Endothelial cell (in vitro differentiated cells): Measurements from ENCODE around the gene BNIPL. TPM values are rescaled to one million over a fixed set of nuclear protein-coding genes. Genes with fewer than 3 reads are reported as not detected.

Source experiments
- DNase-seq: peaks from one replicate; pipeline ENCODE4 v3.0.0; 2021; ENCODE audit warnings: low spot score
- H3K27ac Mint-ChIP-seq: one replicate; pipeline ENCODE4 v1.8.0; 2021; ENCODE audit warnings: mixed read lengths, inconsistent platforms; ENCODE audit not compliant: unreplicated experiment
- H3K27me3 Mint-ChIP-seq: one replicate; pipeline ENCODE4 v1.8.0; 2021; ENCODE audit warnings: mild to moderate bottlenecking, moderate library complexity, mixed read lengths, inconsistent platforms; ENCODE audit not compliant: unreplicated experiment
- H3K36me3 Mint-ChIP-seq: one replicate; pipeline ENCODE4 v1.8.0; 2021; ENCODE audit warnings: mild to moderate bottlenecking, low read depth, mixed read lengths, inconsistent platforms; ENCODE audit not compliant: unreplicated experiment
- H3K4me1 Mint-ChIP-seq: one replicate; pipeline ENCODE4 v1.8.0; 2021; ENCODE audit warnings: mild to moderate bottlenecking, mixed read lengths, inconsistent platforms; ENCODE audit not compliant: unreplicated experiment
- H3K4me3 Mint-ChIP-seq: one replicate; pipeline ENCODE4 v1.8.0; 2021; ENCODE audit warnings: mild to moderate bottlenecking, mixed read lengths, inconsistent platforms; ENCODE audit not compliant: unreplicated experiment
- H3K9me3 Mint-ChIP-seq: one replicate; pipeline ENCODE4 v1.8.0; 2021; ENCODE audit warnings: mixed read lengths, inconsistent platforms; ENCODE audit not compliant: unreplicated experiment
- long read RNA-seq: library from polyadenylated mRNA; unstranded; transcript quantifications from one replicate; pipeline ENCODE4 v2.0.0, GENCODE V29; 2020; ENCODE audit not compliant: unreplicated experiment
- total RNA-seq: library from RNA; stranded (reverse); fragmentation: NEBNext Ultra II Directional; extraction: Animal tissue kit (Norgen Biotek cat#: 25700); gene quantifications from one replicate; pipeline ENCODE4 v1.2.1, GENCODE V29; 2021; ENCODE audit not compliant: unreplicated experiment
- TF ChIP-seq, protein P1 (sequence below): fragments of 200-600 bp; sonication (generic); IDR thresholded peaks from one replicate; pipeline ENCODE4 v1.5.0; 2021; ENCODE audit warnings: antibody characterized with exemption; ENCODE audit not compliant: unreplicated experiment

The BNIPL gene, protein sequence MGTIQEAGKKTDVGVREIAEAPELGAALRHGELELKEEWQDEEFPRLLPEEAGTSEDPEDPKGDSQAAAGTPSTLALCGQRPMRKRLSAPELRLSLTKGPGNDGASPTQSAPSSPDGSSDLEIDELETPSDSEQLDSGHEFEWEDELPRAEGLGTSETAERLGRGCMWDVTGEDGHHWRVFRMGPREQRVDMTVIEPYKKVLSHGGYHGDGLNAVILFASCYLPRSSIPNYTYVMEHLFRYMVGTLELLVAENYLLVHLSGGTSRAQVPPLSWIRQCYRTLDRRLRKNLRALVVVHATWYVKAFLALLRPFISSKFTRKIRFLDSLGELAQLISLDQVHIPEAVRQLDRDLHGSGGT
- total RNA-seq = 1.5 TPM
- long read RNA-seq = 0 reads

DNA sequence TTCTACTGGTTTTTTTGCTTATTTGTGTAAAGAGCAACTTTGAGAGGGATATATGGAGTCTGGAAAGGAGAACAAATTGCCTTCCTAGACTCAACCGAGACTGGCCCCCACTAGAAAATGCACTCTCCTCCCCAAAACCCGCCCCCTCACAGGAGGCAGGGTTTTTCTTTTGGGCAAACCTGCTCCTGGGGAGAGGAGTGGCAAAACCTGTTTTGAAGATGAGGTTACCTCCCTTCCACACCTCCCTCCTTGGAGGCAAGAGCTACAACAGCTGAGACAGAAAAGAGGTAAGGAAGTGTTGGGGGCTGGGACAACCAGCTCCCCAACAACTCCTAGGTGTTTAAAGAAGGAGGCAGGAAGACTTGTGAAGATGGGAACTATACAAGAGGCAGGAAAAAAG, at the start of gene BNIPL:
TSS of gene BNIPL (plus strand) at position 231 of the 400 bp plus-strand sequence. CDS start at position 371, 140 bp downstream.
- Mint-ChIP-seq H3K27me3 (no peaks in the 10 kb centered on the region), H3K4me1 (no peaks in the 10 kb centered on the region), H3K36me3 (peaks cover 21% of the 10 kb centered on the region), H3K9me3 (no peaks in the 10 kb centered on the region), H3K27ac (no peak within 1 kb of the TSS), H3K4me3 (no peak within 1 kb of the TSS)
- DNase-seq = no peak
- TF ChIP-seq, protein P1, sequence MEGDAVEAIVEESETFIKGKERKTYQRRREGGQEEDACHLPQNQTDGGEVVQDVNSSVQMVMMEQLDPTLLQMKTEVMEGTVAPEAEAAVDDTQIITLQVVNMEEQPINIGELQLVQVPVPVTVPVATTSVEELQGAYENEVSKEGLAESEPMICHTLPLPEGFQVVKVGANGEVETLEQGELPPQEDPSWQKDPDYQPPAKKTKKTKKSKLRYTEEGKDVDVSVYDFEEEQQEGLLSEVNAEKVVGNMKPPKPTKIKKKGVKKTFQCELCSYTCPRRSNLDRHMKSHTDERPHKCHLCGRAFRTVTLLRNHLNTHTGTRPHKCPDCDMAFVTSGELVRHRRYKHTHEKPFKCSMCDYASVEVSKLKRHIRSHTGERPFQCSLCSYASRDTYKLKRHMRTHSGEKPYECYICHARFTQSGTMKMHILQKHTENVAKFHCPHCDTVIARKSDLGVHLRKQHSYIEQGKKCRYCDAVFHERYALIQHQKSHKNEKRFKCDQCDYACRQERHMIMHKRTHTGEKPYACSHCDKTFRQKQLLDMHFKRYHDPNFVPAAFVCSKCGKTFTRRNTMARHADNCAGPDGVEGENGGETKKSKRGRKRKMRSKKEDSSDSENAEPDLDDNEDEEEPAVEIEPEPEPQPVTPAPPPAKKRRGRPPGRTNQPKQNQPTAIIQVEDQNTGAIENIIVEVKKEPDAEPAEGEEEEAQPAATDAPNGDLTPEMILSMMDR = no peak

DNA sequence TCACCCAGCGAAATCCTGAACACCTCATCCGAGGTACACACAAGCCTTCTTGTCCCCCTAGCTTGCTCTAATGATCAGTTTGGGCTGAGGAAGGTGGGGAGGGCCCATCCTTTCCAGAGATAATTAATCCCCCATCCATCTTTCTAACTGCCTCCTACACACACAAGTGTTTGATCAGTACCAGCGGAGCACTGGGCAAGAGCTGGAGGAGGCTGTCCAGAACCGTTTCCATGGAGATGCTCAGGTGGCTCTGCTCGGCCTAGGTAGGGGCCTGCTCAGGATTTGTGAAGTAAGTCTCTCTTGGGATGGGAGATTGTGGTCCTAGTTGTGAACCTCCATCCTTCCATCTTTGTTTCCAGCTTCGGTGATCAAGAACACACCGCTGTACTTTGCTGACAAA, 48.5 kb upstream of the BNIPL start:
- TF ChIP-seq, protein P1 = no peak
- no peak overlapping the region for H3K27ac Mint-ChIP-seq

DNA sequence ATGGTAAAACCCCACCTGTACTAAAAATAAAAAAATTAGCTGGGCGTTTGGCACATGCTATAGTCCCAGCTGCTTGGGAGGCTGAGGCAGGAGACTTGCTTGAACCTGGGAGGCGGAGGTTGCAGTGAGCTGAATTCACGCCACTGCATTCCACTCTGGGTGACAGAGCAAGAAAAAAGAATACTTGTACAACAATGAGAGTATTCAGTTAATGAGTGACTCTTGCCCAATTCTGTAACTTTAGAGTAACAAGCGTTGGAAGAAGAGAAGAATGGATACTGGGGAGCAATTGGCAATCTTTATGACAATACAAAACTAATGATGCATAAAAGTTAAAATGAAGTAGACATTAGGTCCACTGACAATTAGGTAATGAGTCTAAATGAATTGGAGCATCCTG, 43.8 kb upstream of the BNIPL start:
- Mint-ChIP-seq H3K4me3 (no peak overlapping the region), H3K27ac (no peak overlapping the region), H3K9me3 (no peaks in the 10 kb centered on the region), H3K4me1 (peaks cover 4% of the 10 kb centered on the region), H3K27me3 (no peaks in the 10 kb centered on the region), H3K36me3 (no peaks in the 10 kb centered on the region)
- TF ChIP-seq, protein P1 = no peak
- DNase-seq = no peak

More for the DNA sequence above, 48.5 kb upstream of the BNIPL start:
- Mint-ChIP-seq H3K27me3 (no peaks in the 10 kb centered on the region), H3K4me3 (no peak overlapping the region), H3K4me1 (peaks cover 4% of the 10 kb centered on the region), H3K9me3 (no peaks in the 10 kb centered on the region), H3K36me3 (no peaks in the 10 kb centered on the region)
- no peak for DNase-seq

DNA sequence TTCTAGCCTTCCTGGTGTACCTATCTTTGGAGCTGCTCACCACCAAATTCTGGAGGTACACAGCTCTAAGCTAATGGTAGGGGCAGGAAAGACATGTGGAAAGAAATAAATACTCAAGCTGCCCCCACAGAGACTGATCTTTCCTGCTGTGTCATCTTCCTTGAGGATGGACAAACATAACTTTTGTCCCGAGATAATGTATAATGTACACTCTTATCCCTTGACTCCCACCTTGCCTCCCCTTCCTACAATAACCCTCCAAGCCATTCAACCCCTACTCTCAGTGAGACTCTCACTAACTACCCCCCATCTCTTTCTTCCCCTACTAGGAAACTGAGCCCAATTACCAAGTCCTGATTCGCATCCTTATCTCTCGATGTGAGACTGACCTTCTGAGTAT, 42.1 kb upstream of the BNIPL start:
- DNase-seq = no peak
- Mint-ChIP-seq H3K4me3 (no peak overlapping the region), H3K4me1 (peaks cover 4% of the 10 kb centered on the region), H3K36me3 (peaks cover 6% of the 10 kb centered on the region), H3K27me3 (no peaks in the 10 kb centered on the region), H3K9me3 (no peaks in the 10 kb centered on the region), H3K27ac (peak overlapping the region; percentile 50)
- TF ChIP-seq, protein P1 = no peak

DNA sequence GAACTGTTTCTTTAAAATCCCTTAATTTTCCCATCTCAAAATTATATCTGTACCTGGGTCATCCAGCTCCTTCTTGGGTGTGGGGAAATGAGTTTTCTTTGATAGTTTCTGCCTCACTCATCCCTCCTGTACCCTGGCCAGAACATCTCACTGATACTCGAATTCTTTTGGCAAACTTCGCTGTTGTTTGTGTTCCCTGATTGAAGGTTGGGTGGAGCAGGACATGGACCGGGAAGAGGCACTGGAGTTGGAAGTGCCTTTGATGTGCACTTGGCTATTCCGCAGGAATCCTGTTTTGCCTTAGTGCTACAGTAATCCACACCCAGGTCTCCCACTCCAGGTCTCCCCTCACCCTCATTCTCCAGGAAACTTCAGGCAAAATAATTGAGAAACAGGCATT, 40.9 kb upstream of the BNIPL start:
- H3K27ac Mint-ChIP-seq = peak overlapping the region; percentile 70
- H3K27me3 Mint-ChIP-seq = no peaks in the 10 kb centered on the region
- DNase-seq = no peak
- no peak overlapping the region for H3K4me3 Mint-ChIP-seq
- peaks cover 6% of the 10 kb centered on the region for H3K36me3 Mint-ChIP-seq
- no peaks in the 10 kb centered on the region for H3K9me3 Mint-ChIP-seq
- H3K4me1 Mint-ChIP-seq = peaks cover 4% of the 10 kb centered on the region
- TF ChIP-seq, protein P1 = no peak
